Neural cell (in vitro differentiated cells): ENCODE data around the gene SNPH. TPM values are rescaled to one million over a fixed set of nuclear protein-coding genes. Genes with fewer than 3 reads are reported as not detected.

Experiments used
- H2AFZ ChIP-seq: fragments of 200-600, 300-800 bp; sonication (generic), shearing (Covaris generic); 2 replicates; pipeline ENCODE4 v1.6.0; 2014; ENCODE audit warnings: low read depth, mild to moderate bottlenecking, antibody characterized with exemption, low read length, moderate library complexity
- H3F3A ChIP-seq: fragments of 200-600 bp; shearing (Covaris generic); 2 replicates; pipeline ENCODE4 v1.6.1; 2016; ENCODE audit warnings: mild to moderate bottlenecking, moderate library complexity, mixed read lengths, antibody characterized with exemption, low read length; ENCODE audit not compliant: insufficient read depth, poor library complexity, severe bottlenecking
- H3K27ac ChIP-seq: fragments of 200-600, 300-800 bp; sonication (generic), shearing (Covaris generic); 2 replicates; pipeline ENCODE4 v1.5.1; 2014; ENCODE audit warnings: mild to moderate bottlenecking, low read length, moderate library complexity
- H3K27me3 ChIP-seq: fragments of 300-800, 200-600 bp; sonication (generic), shearing (Covaris generic); 2 replicates; pipeline ENCODE4 v1.6.0; 2014; ENCODE audit warnings: mild to moderate bottlenecking, low read depth, low read length, moderate library complexity; ENCODE audit not compliant: insufficient read depth
- H3K36me3 ChIP-seq: fragments of 300-800, 200-600 bp; sonication (generic), shearing (Covaris generic); 2 replicates; pipeline ENCODE4 v1.5.1; 2014; ENCODE audit warnings: mild to moderate bottlenecking, antibody characterized with exemption, low read length, moderate library complexity; ENCODE audit not compliant: insufficient read depth
- H3K4me2 ChIP-seq: fragments of 300-800, 200-600 bp; sonication (generic), shearing (Covaris generic); 2 replicates; pipeline ENCODE4 v1.6.0; 2014; ENCODE audit warnings: mild to moderate bottlenecking, low read length
- H3K4me3 ChIP-seq: fragments of 300-800, 200-600 bp; sonication (generic), shearing (Covaris generic); 2 replicates; pipeline ENCODE4 v1.5.1; 2014; ENCODE audit warnings: mild to moderate bottlenecking, low read length, moderate library complexity
- H3K79me2 ChIP-seq: fragments of 200-600 bp; shearing (Covaris generic); replicated peaks from 2 replicates; pipeline ENCODE4 v1.6.0; 2014; ENCODE audit warnings: mild to moderate bottlenecking, low read length, moderate library complexity; ENCODE audit not compliant: insufficient read depth
- H3K9ac ChIP-seq: fragments of 300-800, 200-600 bp; sonication (generic), shearing (Covaris generic); 2 replicates; pipeline ENCODE4 v1.6.1; 2016; ENCODE audit warnings: mild to moderate bottlenecking, low read length, mixed read lengths
- H3K9me2 ChIP-seq: fragments of 200-600 bp; shearing (Covaris generic); 2 replicates; pipeline ENCODE4 v1.6.1; 2016; ENCODE audit warnings: mild to moderate bottlenecking, low read length, mixed read lengths; ENCODE audit not compliant: insufficient read depth
- H3K9me3 ChIP-seq: fragments of 200-600, 300-800 bp; sonication (generic), shearing (Covaris generic); 2 replicates; pipeline ENCODE4 v1.6.1; 2016; ENCODE audit warnings: mild to moderate bottlenecking, mixed run types, low read length, moderate library complexity, mixed read lengths
- H4K20me1 ChIP-seq: fragments of 200-600 bp; shearing (Covaris generic); 2 replicates; pipeline ENCODE4 v1.6.1; 2016; ENCODE audit warnings: mild to moderate bottlenecking, mixed run types; ENCODE audit not compliant: insufficient read depth
- CTCF ChIP-seq: fragments of 450-650 bp; IDR thresholded peaks from 2 replicates; pipeline ENCODE4 v1.5.1; 2014; ENCODE audit warnings: antibody characterized with exemption, mild to moderate bottlenecking, moderate library complexity; ENCODE audit not compliant: poor library complexity, severe bottlenecking
- EP300 ChIP-seq: fragments of 450-650 bp; conservative IDR thresholded peaks from 2 replicates; pipeline ENCODE4 v1.6.1; 2014; ENCODE audit warnings: antibody characterized with exemption, mild to moderate bottlenecking, moderate library complexity; ENCODE audit not compliant: poor library complexity, severe bottlenecking
- EZH2 ChIP-seq: fragments of 200-600, 300-800 bp; shearing (Covaris generic), sonication (generic); IDR thresholded peaks from 2 replicates; pipeline ENCODE4 v1.6.1; 2014; ENCODE audit warnings: antibody characterized with exemption, low read length, borderline replicate concordance, mild to moderate bottlenecking; ENCODE audit not compliant: insufficient read depth, poor library complexity, severe bottlenecking
- MXI1 ChIP-seq: fragments of 450-650 bp; conservative IDR thresholded peaks from 2 replicates; pipeline ENCODE4 v1.6.1; 2014; ENCODE audit warnings: antibody characterized with exemption, mild to moderate bottlenecking; ENCODE audit not compliant: poor library complexity, severe bottlenecking
- POLR2AphosphoS5 ChIP-seq: IDR thresholded peaks from 2 replicates; pipeline ENCODE4 v1.6.1; 2012
- RAD21 ChIP-seq: fragments of 450-650 bp; conservative IDR thresholded peaks from 2 replicates; pipeline ENCODE4 v1.6.1; 2014; ENCODE audit warnings: antibody characterized with exemption, mild to moderate bottlenecking, moderate library complexity
- REST ChIP-seq: IDR thresholded peaks from 2 replicates; pipeline ENCODE4 v1.6.1; 2012; ENCODE audit warnings: borderline replicate concordance
- SMC3 ChIP-seq: fragments of 450-650 bp; conservative IDR thresholded peaks from 2 replicates; pipeline ENCODE4 v1.6.1; 2014; ENCODE audit warnings: antibody characterized with exemption, mild to moderate bottlenecking, moderate library complexity; ENCODE audit not compliant: poor library complexity
- TAF1 ChIP-seq: IDR thresholded peaks from 2 replicates; pipeline ENCODE4 v1.6.1; 2012; ENCODE audit warnings: low read depth
- polyA plus RNA-seq: library from polyadenylated mRNA; depleted of rRNA; stranded (reverse); fragments of >200 nt; gene quantifications from 2 replicates; pipeline ENCODE4 v1.2.3, GENCODE V29; 2014

The SNPH gene
- polyA plus RNA-seq, 1 donor from 2014 or later, result 25.6 TPM

GRCh38 chr20:1306316-1307135 is 40.4 kb downstream of the SNPH start:
- Histone ChIP-seq H4K20me1 (no peaks in the 10 kb centered on the region), H2AFZ (no peak overlapping the region), H3K27me3 (no peaks in the 10 kb centered on the region), H3K9me2 (no peaks in the 10 kb centered on the region), H3K4me2 (no peak overlapping the region), H3K9ac (no peak overlapping the region), H3K36me3 (no peaks in the 10 kb centered on the region), H3K79me2 (no peaks in the 10 kb centered on the region), H3F3A (no peaks in the 10 kb centered on the region), H3K9me3 (no peaks in the 10 kb centered on the region), H3K27ac (no peak overlapping the region), H3K4me3 (no peak overlapping the region)
- no peak for TF ChIP-seq MXI1
- no peak for TF ChIP-seq POLR2AphosphoS5
- TF ChIP-seq RAD21, result no peak
- TF ChIP-seq REST, result no peak
- no peak for TF ChIP-seq EZH2
- TF ChIP-seq CTCF, result no peak
- TF ChIP-seq TAF1, result no peak
- TF ChIP-seq EP300, result no peak
- no peak for TF ChIP-seq SMC3

GRCh38 chr20:1307171-1307570 is 41.1 kb downstream of the SNPH start:
- no peaks in the 10 kb centered on the region for H3K27me3 ChIP-seq
- H3K4me3 ChIP-seq, result no peak overlapping the region
- no peaks in the 10 kb centered on the region for H3F3A ChIP-seq
- no peaks in the 10 kb centered on the region for H3K79me2 ChIP-seq
- H3K27ac ChIP-seq, result no peak overlapping the region
- H3K9me3 ChIP-seq, result no peaks in the 10 kb centered on the region
- no peaks in the 10 kb centered on the region for H3K36me3 ChIP-seq
- H2AFZ ChIP-seq, result no peak overlapping the region
- TF ChIP-seq EP300 (no peak), REST (no peak), CTCF (no peak), EZH2 (no peak), RAD21 (no peak), SMC3 (no peak), POLR2AphosphoS5 (no peak), MXI1 (no peak), TAF1 (no peak)
- no peaks in the 10 kb centered on the region for H3K9me2 ChIP-seq
- no peak overlapping the region for H3K9ac ChIP-seq
- no peaks in the 10 kb centered on the region for H4K20me1 ChIP-seq
- no peak overlapping the region for H3K4me2 ChIP-seq
